Nephron progenitor cell (in vitro differentiated cells): Measurements from ENCODE around the gene DMPK.

Experiments used
- DNase-seq: peaks from one replicate; pipeline ENCODE4 v3.0.0; 2021
- H3K27ac Mint-ChIP-seq: 2 replicates; pipeline ENCODE4 v1.8.0; 2021; ENCODE audit warnings: mild to moderate bottlenecking, moderate library complexity, mixed read lengths
- H3K27me3 Mint-ChIP-seq: 2 replicates; pipeline ENCODE4 v1.8.0; 2021; ENCODE audit warnings: mild to moderate bottlenecking, low read depth, mixed read lengths; ENCODE audit not compliant: poor library complexity
- H3K36me3 Mint-ChIP-seq: 2 replicates; pipeline ENCODE4 v1.8.0; 2021; ENCODE audit warnings: low read depth, mixed read lengths
- H3K4me1 Mint-ChIP-seq: 2 replicates; pipeline ENCODE4 v1.8.0; 2021; ENCODE audit warnings: mixed read lengths
- H3K4me3 Mint-ChIP-seq: 2 replicates; pipeline ENCODE4 v1.8.0; 2021; ENCODE audit warnings: mild to moderate bottlenecking, moderate library complexity, mixed read lengths
- H3K9me3 Mint-ChIP-seq: 2 replicates; pipeline ENCODE4 v1.8.0; 2021; ENCODE audit warnings: mild to moderate bottlenecking, moderate library complexity, mixed read lengths
- CTCF ChIP-seq: fragments of 200-600 bp; sonication (generic); IDR thresholded peaks from 2 replicates; pipeline ENCODE4 v1.5.0; 2021; ENCODE audit warnings: antibody characterized with exemption

Gene DMPK

GRCh38 chr19:45774765-45775164, 7.5 kb downstream of the DMPK start:
- DNase-seq: no peak
- Mint-ChIP-seq H3K36me3 (peaks cover 39% of the 10 kb centered on the region), H3K4me1 (peaks cover 31% of the 10 kb centered on the region), H3K4me3 (no peak overlapping the region), H3K27ac (no peak overlapping the region), H3K27me3 (peaks cover 3% of the 10 kb centered on the region), H3K9me3 (no peaks in the 10 kb centered on the region)
- TF ChIP-seq CTCF: no peak

GRCh38 chr19:45773384-45773783, 8.9 kb downstream of the DMPK start:
- TF ChIP-seq CTCF: no peak
- no peak overlapping the region for H3K4me3 Mint-ChIP-seq
- H3K9me3 Mint-ChIP-seq: no peaks in the 10 kb centered on the region
- DNase-seq: no peak
- H3K27me3 Mint-ChIP-seq: peaks cover 3% of the 10 kb centered on the region
- H3K27ac Mint-ChIP-seq: no peak overlapping the region
- H3K36me3 Mint-ChIP-seq: peaks cover 31% of the 10 kb centered on the region
- H3K4me1 Mint-ChIP-seq: peaks cover 21% of the 10 kb centered on the region

- Mint-ChIP-seq H3K27ac (no peak overlapping the region), H3K4me1 (peaks cover 20% of the 10 kb centered on the region), H3K36me3 (peaks cover 30% of the 10 kb centered on the region), H3K4me3 (no peak overlapping the region), H3K27me3 (peaks cover 3% of the 10 kb centered on the region), H3K9me3 (no peaks in the 10 kb centered on the region)
- no peak for DNase-seq
- no peak for TF ChIP-seq CTCF
Observed at GRCh38 chr19:45772912-45773311, 9.4 kb downstream of the DMPK start.

- peaks cover 26% of the 10 kb centered on the region for H3K36me3 Mint-ChIP-seq
- peaks cover 20% of the 10 kb centered on the region for H3K4me1 Mint-ChIP-seq
- no peak overlapping the region for H3K4me3 Mint-ChIP-seq
- DNase-seq: no peak
- H3K27me3 Mint-ChIP-seq: peaks cover 3% of the 10 kb centered on the region
- no peak for TF ChIP-seq CTCF
- peak overlapping the region; percentile 86 for H3K27ac Mint-ChIP-seq
- H3K9me3 Mint-ChIP-seq: no peaks in the 10 kb centered on the region
Observed at GRCh38 chr19:45772130-45772840, 10.0 kb downstream of the DMPK start.

GRCh38 chr19:45771311-45771933, 10.9 kb downstream of the DMPK start:
- no peak for DNase-seq
- no peak for TF ChIP-seq CTCF
- Mint-ChIP-seq H3K36me3 (peaks cover 17% of the 10 kb centered on the region), H3K4me3 (peak overlapping the region; percentile 95), H3K9me3 (no peaks in the 10 kb centered on the region), H3K27ac (no peak overlapping the region), H3K4me1 (peaks cover 20% of the 10 kb centered on the region), H3K27me3 (no peaks in the 10 kb centered on the region)
